ENCODE data around the gene AIFM3.

AIFM3 gene

GRCh38 chr22:20976291-20976877, 9.3 kb downstream of the AIFM3 start:
- DNase-seq: no peak

GRCh38 chr22:20977019-20977418, 10.0 kb downstream of the AIFM3 start:
- DNase-seq: no peak

- no peak for DNase-seq
These were observed 10.6 kb downstream of the AIFM3 start for GRCh38 chr22:20977516-20978170.

GRCh38 chr22:20978419-20978818, 11.4 kb downstream of the AIFM3 start:
- DNase-seq: no peak

GRCh38 chr22:20979243-20979809, 12.3 kb downstream of the AIFM3 start:
- peak; percentile 81 for DNase-seq

GRCh38 chr22:20979940-20980453, 12.9 kb downstream of the AIFM3 start:
- DNase-seq: no peak

- DNase-seq: no peak
These were observed 13.5 kb downstream of the AIFM3 start for GRCh38 chr22:20980523-20980922.

GRCh38 chr22:20980938-20981722, 14.1 kb downstream of the AIFM3 start:
- no peak for DNase-seq

GRCh38 chr22:20981787-20982562, 14.9 kb downstream of the AIFM3 start, which contains the start of gene LZTR1:
Gene LZTR1, plus strand, starts transcription at chr22:20982297. Its CDS starts 75 bp downstream, at chr22:20982372.
- DNase-seq: peak; percentile 90

- DNase-seq: no peak
These were observed 15.5 kb downstream of the AIFM3 start for GRCh38 chr22:20982563-20982882.

GRCh38 chr22:20983081-20983771, 16.2 kb downstream of the AIFM3 start:
- no peak for DNase-seq

GRCh38 chr22:20985720-20986119, 18.7 kb downstream of the AIFM3 start:
- no peak for DNase-seq

GRCh38 chr22:20986365-20986764, 19.3 kb downstream of the AIFM3 start:
- no peak for DNase-seq

- DNase-seq: no peak
These were observed 20.3 kb downstream of the AIFM3 start for GRCh38 chr22:20987375-20987774.

- DNase-seq: no peak
These were observed 21.7 kb downstream of the AIFM3 start for GRCh38 chr22:20988573-20989322.

GRCh38 chr22:20989323-20990138, 22.5 kb downstream of the AIFM3 start:
- no peak for DNase-seq

GRCh38 chr22:20990184-20991180, 23.4 kb downstream of the AIFM3 start:
- no peak for DNase-seq

- DNase-seq: no peak
These were observed 24.4 kb downstream of the AIFM3 start for GRCh38 chr22:20991252-20992055.

Data from activated CD8-positive, alpha-beta memory T cell treated with anti-CD3 and anti-CD28 coated beads for 24 hours (primary cell).